AG10803 (cell line): ENCODE results near the gene DET1.
"Not testable (repeated sequence)": the region's sequence is repeated elsewhere in the genome, so short reads cannot be mapped to it uniquely, and the experiment has no call there.

ENCODE experiments used
- DNase-seq: peaks from one replicate; pipeline ENCODE4 v3.0.0; 2010; ENCODE audit warnings: low read depth
- H3K4me3 ChIP-seq: 2 replicates; pipeline ENCODE4 v1.5.1; 2011; ENCODE audit warnings: mild to moderate bottlenecking, low read length, control low read depth
- TF ChIP-seq, protein P1 (sequence below): conservative IDR thresholded peaks from 2 replicates; pipeline ENCODE4 v1.5.1; 2011; ENCODE audit warnings: mild to moderate bottlenecking, low read length, control low read depth, inconsistent platforms

DET1 gene

GRCh38 chr15:88470625-88471372, 75.7 kb downstream of the DET1 start:
- H3K4me3 ChIP-seq = no peak overlapping the region
- TF ChIP-seq, protein P1, sequence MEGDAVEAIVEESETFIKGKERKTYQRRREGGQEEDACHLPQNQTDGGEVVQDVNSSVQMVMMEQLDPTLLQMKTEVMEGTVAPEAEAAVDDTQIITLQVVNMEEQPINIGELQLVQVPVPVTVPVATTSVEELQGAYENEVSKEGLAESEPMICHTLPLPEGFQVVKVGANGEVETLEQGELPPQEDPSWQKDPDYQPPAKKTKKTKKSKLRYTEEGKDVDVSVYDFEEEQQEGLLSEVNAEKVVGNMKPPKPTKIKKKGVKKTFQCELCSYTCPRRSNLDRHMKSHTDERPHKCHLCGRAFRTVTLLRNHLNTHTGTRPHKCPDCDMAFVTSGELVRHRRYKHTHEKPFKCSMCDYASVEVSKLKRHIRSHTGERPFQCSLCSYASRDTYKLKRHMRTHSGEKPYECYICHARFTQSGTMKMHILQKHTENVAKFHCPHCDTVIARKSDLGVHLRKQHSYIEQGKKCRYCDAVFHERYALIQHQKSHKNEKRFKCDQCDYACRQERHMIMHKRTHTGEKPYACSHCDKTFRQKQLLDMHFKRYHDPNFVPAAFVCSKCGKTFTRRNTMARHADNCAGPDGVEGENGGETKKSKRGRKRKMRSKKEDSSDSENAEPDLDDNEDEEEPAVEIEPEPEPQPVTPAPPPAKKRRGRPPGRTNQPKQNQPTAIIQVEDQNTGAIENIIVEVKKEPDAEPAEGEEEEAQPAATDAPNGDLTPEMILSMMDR = no peak
- no peak for DNase-seq

- H3K4me3 ChIP-seq = no peak overlapping the region
- TF ChIP-seq, protein P1 = no peak
- DNase-seq = no peak
These were observed 77.2 kb downstream of the DET1 start for GRCh38 chr15:88469321-88469720.

GRCh38 chr15:88468721-88469120, 77.8 kb downstream of the DET1 start:
- H3K4me3 ChIP-seq = peak overlapping the region; percentile 96
- not testable (repeated sequence) for DNase-seq

DNA sequence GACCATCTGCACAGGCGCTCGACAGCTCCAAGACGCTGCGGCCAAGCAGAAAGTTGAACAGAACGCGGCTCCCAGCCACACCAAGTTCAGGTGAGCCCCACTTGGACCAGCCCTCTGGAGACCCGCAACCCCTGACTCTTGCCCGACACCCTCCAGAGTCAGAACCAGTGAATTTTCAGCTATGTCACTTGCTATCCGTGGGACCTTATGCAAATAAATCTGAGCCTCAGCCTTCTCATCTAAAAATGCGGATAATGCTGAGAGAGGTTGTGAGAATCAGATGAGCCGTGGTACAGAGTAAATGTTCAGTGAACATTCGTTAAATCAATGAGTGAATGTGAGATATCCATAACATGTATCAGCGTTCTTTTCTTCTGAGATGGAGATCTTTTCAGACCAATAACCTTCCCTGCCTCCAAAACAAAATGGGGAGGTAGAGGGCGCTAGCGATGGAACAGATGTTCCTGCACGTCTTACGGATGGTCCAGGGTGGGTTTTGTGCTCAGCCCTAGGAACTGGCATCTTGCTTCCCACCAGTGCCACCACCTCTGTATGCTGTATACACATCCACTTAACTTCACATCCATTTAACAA, 78.4 kb downstream of the DET1 start:
- peak; percentile 9 for DNase-seq
- TF ChIP-seq, protein P1 = peak; percentile 47
- H3K4me3 ChIP-seq = peak overlapping the region; percentile 96

- peak; percentile 84 for DNase-seq
- peak within 1 kb of the TSS; percentile 96 for H3K4me3 ChIP-seq
- TF ChIP-seq, protein P1 = no peak
These were observed 79.2 kb downstream of the DET1 start, which contains the start of the genes MRPL46 and MRPS11 for GRCh38 chr15:88467073-88467934. Gene MRPL46, minus strand, starts transcription at chr15:88467388. Its CDS starts 11 bp downstream, at chr15:88467377. Gene MRPS11, plus strand, starts transcription at chr15:88467708. Its CDS starts 10 bp downstream, at chr15:88467718.

- peak; percentile 43 for DNase-seq
- H3K4me3 ChIP-seq = no peak overlapping the region; the same call in 1 of the 2 replicates
- TF ChIP-seq, protein P1 = no peak
These were observed 80.8 kb downstream of the DET1 start for GRCh38 chr15:88465633-88466224.
